Neuronal stem cell (in vitro differentiated cells): ENCODE results near the gene ZNF107.
"Not testable (repeated sequence)": the region's sequence is repeated elsewhere in the genome, so short reads cannot be mapped to it uniquely, and the experiment has no call there.

Experiments
- DNase-seq: peaks from one replicate; pipeline ENCODE4 v3.0.0-alpha.2; 2013; ENCODE audit warnings: low spot score
- H2AFZ ChIP-seq: one replicate; pipeline ENCODE4 v1.6.1; 2013; ENCODE audit warnings: mild to moderate bottlenecking, low read length, inconsistent platforms
- H2AK5ac ChIP-seq: 2 replicates; pipeline ENCODE4 v1.6.1; 2013; ENCODE audit warnings: low read depth, mild to moderate bottlenecking, inconsistent platforms, low read length, moderate library complexity, mixed read lengths
- H2BK120ac ChIP-seq: 2 replicates; pipeline ENCODE4 v1.6.1; 2013; ENCODE audit warnings: low read depth, mild to moderate bottlenecking, inconsistent platforms, low read length, moderate library complexity, mixed read lengths
- H2BK12ac ChIP-seq: one replicate; pipeline ENCODE4 v1.6.1; 2013; ENCODE audit warnings: low read length, inconsistent platforms
- H2BK15ac ChIP-seq: 2 replicates; pipeline ENCODE4 v1.6.1; 2013; ENCODE audit warnings: mild to moderate bottlenecking, low read length, inconsistent platforms, mixed read lengths
- H2BK5ac ChIP-seq: one replicate; pipeline ENCODE4 v1.6.1; 2013; ENCODE audit warnings: inconsistent platforms, mild to moderate bottlenecking, low read length, moderate library complexity
- H3K14ac ChIP-seq: one replicate; pipeline ENCODE4 v1.6.1; 2013; ENCODE audit warnings: low read length, inconsistent platforms
- H3K18ac ChIP-seq: 2 replicates; pipeline ENCODE4 v1.6.1; 2013; ENCODE audit warnings: low read length, inconsistent platforms
- H3K23ac ChIP-seq: 2 replicates; pipeline ENCODE4 v1.6.1; 2013; ENCODE audit warnings: low read depth, mild to moderate bottlenecking, mixed read lengths, low read length, inconsistent platforms; ENCODE audit not compliant: poor library complexity
- H3K27ac ChIP-seq: replicated peaks from 3 replicates; pipeline ENCODE4 v1.5.1; 2013; ENCODE audit warnings: low read length, inconsistent platforms
- H3K27me3 ChIP-seq, 3 experiments: 2 replicates each; pipeline ENCODE4 v1.6.1; 2013; ENCODE audit warnings: low read length in 3 of 3, mild to moderate bottlenecking in 2 of 3, inconsistent platforms in 1 of 3, low read depth in 1 of 3, mixed read lengths in 1 of 3, moderate library complexity in 1 of 3; ENCODE audit not compliant: control insufficient read depth in 3 of 3, insufficient read depth in 3 of 3
- H3K36me3 ChIP-seq, 2 donors: replicated peaks in 1 of 2; 2 replicates each; pipeline ENCODE4 v1.6.1; 2013; ENCODE audit warnings: low read length in 2 of 2; ENCODE audit not compliant: control insufficient read depth in 2 of 2, insufficient read depth in 2 of 2
- H3K4ac ChIP-seq: 2 replicates; pipeline ENCODE4 v1.6.1; 2013; ENCODE audit warnings: inconsistent platforms, mild to moderate bottlenecking, low read length, moderate library complexity
- H3K4me1 ChIP-seq, 2 donors: 1 replicate in 1 of 2; 2 replicates in 1 of 2; pipeline ENCODE4 v1.6.1; 2013; ENCODE audit warnings: low read length in 2 of 2, low read depth in 1 of 2; ENCODE audit not compliant: control insufficient read depth in 2 of 2, insufficient read depth in 1 of 2
- H3K4me2 ChIP-seq: one replicate; pipeline ENCODE4 v1.6.1; 2013; ENCODE audit warnings: mild to moderate bottlenecking, low read length, inconsistent platforms; ENCODE audit not compliant: insufficient read depth, poor library complexity, severe bottlenecking
- H3K4me3 ChIP-seq, 2 donors: 2 replicates each; pipeline ENCODE4 v1.5.1; 2013; ENCODE audit warnings: low read length in 2 of 2, mild to moderate bottlenecking in 2 of 2, inconsistent platforms in 1 of 2, moderate library complexity in 1 of 2
- H3K79me1 ChIP-seq: one replicate; pipeline ENCODE4 v1.6.1; 2013; ENCODE audit warnings: low read depth, mild to moderate bottlenecking, inconsistent platforms, low read length, moderate library complexity
- H3K9ac ChIP-seq: one replicate; pipeline ENCODE4 v1.6.1; 2013; ENCODE audit warnings: mild to moderate bottlenecking, low read depth, low read length, inconsistent platforms; ENCODE audit not compliant: poor library complexity
- H3K9me3 ChIP-seq, 2 donors: replicated peaks in 1 of 2; 2 replicates each; pipeline versions ENCODE3 to v1.6.1; 2013; ENCODE audit warnings: low read length in 2 of 2, mild to moderate bottlenecking in 2 of 2, inconsistent platforms in 1 of 2, low read depth in 1 of 2, mixed read lengths in 1 of 2, moderate library complexity in 1 of 2; ENCODE audit not compliant: control insufficient read depth in 2 of 2, insufficient read depth in 1 of 2
- H4K8ac ChIP-seq: one replicate; pipeline ENCODE4 v1.6.1; 2013; ENCODE audit warnings: low read depth, mild to moderate bottlenecking, inconsistent platforms, low read length, moderate library complexity
- H4K91ac ChIP-seq: one replicate; pipeline ENCODE4 v1.6.1; 2013; ENCODE audit warnings: low read length, low read depth, mild to moderate bottlenecking, inconsistent platforms; ENCODE audit not compliant: poor library complexity
- WGBS, 2 donors: extraction: QIAGEN DNeasy Blood & Tissue Kit; methylation state at CpG; one replicate each; pipeline ENCODE4 v1.1.7; 2013; ENCODE audit warnings: missing lambda C conversion rate in 2 of 2, mixed read lengths in 1 of 2; ENCODE audit not compliant: insufficient read length in 2 of 2, insufficient replicate concordance in 1 of 2; ENCODE audit errors: extremely low coverage in 2 of 2; 5-methylcytosine and 5-hydroxymethylcytosine counted together

ZNF107 gene

GRCh38 chr7:64729089-64729848, 63.3 kb downstream of the ZNF107 start:
- Histone ChIP-seq H3K18ac (no peak overlapping the region), H3K4me1 (no peaks in the 10 kb centered on the region), H3K27ac (no peak overlapping the region), H3K4me2 (no peak overlapping the region), H2BK12ac (no peak overlapping the region), H2BK120ac (no peak overlapping the region), H2AFZ (no peak overlapping the region), H3K27me3 (no peaks in the 10 kb centered on the region), H3K4ac (no peak overlapping the region), H2BK5ac (no peak overlapping the region), H3K23ac (no peak overlapping the region), H3K79me1 (no peaks in the 10 kb centered on the region), H3K14ac (no peak overlapping the region), H3K36me3 (no peaks in the 10 kb centered on the region), H3K9ac (no peak overlapping the region), H3K9me3 (peaks cover 0 to 5% of the 10 kb centered on the region in 2 donors), H3K4me3 (no peak overlapping the region), H4K8ac (no peak overlapping the region), H4K91ac (no peak overlapping the region), H2BK15ac (no peak overlapping the region), H2AK5ac (no peak overlapping the region)
- no CpG with 5 or more reads among the region's 3 CpGs for WGBS, 2 donors
- DNase-seq = no peak

DNA sequence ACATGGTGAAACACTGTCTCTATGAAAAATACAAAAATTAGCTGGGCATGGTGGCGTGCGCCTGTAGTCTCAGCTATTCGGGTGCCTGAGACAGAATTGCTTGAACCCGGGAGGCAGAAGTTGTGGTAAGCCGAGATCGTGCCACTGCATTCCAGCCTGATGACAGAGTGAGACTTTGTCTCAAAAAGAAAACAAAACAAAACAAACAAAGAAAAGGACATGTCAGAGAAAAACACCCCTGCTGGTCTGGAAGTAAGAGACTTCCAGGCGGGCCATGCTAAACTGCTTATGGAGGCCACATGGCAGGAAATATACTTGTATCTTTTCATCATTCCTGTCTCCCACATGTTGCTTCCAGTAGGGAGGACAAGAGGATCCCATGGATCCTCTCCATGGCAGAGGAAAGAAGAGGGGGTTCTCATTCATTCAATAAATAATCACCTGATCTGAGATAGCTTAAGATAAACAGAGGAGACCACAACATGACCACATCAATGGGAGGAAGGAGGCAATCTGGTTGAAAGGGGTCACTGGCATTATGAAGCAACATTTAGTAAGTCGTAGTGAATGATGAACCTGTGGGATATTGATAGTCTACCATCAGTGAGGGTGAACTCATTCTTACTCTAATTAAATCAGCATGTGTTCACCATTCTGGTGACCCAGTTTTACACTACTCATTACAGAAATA, 67.8 kb downstream of the ZNF107 start:
- Histone ChIP-seq H3K9me3 (peaks cover 0 to 7% of the 10 kb centered on the region in 2 donors), H4K8ac (peak overlapping the region; percentile 43), H3K4me1 (no peaks in the 10 kb centered on the region), H2BK5ac (no peak overlapping the region), H3K4me2 (no peak overlapping the region), H3K27ac (no peak overlapping the region), H2BK15ac (no peak overlapping the region), H3K23ac (no peak overlapping the region), H2AFZ (no peak overlapping the region), H2AK5ac (no peak overlapping the region), H3K79me1 (peaks cover 2% of the 10 kb centered on the region), H3K9ac (no peak overlapping the region), H3K36me3 (no peaks in the 10 kb centered on the region), H3K27me3 (no peaks in the 10 kb centered on the region), H3K4me3 (no peak overlapping the region), H3K4ac (no peak overlapping the region), H4K91ac (no peak overlapping the region), H2BK12ac (no peak overlapping the region), H3K18ac (no peak overlapping the region), H2BK120ac (no peak overlapping the region), H3K14ac (no peak overlapping the region)
- DNase-seq = no peak
- no CpG with 5 or more reads among the region's 8 CpGs for WGBS, 2 donors

GRCh38 chr7:64736575-64736974, 70.6 kb downstream of the ZNF107 start:
- Histone ChIP-seq H2BK120ac (no peak overlapping the region), H3K18ac (no peak overlapping the region)
- no CpG with 5 or more reads among the region's 20 CpGs for WGBS, 2 donors

GRCh38 chr7:64738403-64738802, 72.5 kb downstream of the ZNF107 start:
- not testable (repeated sequence) for H2BK15ac ChIP-seq, H4K91ac ChIP-seq, H3K36me3 ChIP-seq, H3K18ac ChIP-seq, H4K8ac ChIP-seq, H2BK5ac ChIP-seq, H3K9ac ChIP-seq, H3K27me3 ChIP-seq, H3K9me3 ChIP-seq, H3K4ac ChIP-seq, H3K4me1 ChIP-seq, H2BK12ac ChIP-seq, H3K14ac ChIP-seq, H2BK120ac ChIP-seq, H3K79me1 ChIP-seq, H2AFZ ChIP-seq, H2AK5ac ChIP-seq, DNase-seq, H3K23ac ChIP-seq, H3K27ac ChIP-seq, H3K4me3 ChIP-seq, H3K4me2 ChIP-seq
- no CpG with 5 or more reads among the region's 29 CpGs for WGBS, 2 donors

More at GRCh38 chr7:64736575-64736974, 70.6 kb downstream of the ZNF107 start:
- no peaks in the 10 kb centered on the region for H3K36me3 ChIP-seq
- no peaks in the 10 kb centered on the region for H3K4me1 ChIP-seq
- H3K23ac ChIP-seq = no peak overlapping the region
- H3K4me3 ChIP-seq = no peak overlapping the region
- no peak overlapping the region for H4K91ac ChIP-seq
- H2BK12ac ChIP-seq = no peak overlapping the region
- H2BK15ac ChIP-seq = no peak overlapping the region
- no peak overlapping the region for H2AFZ ChIP-seq
- H3K27me3 ChIP-seq = no peaks in the 10 kb centered on the region
- H3K14ac ChIP-seq = no peak overlapping the region
- H3K9me3 ChIP-seq = peaks cover 0 to 2% of the 10 kb centered on the region in 2 donors
- no peak overlapping the region for H2BK5ac ChIP-seq
- no peak for DNase-seq
- no peak overlapping the region for H4K8ac ChIP-seq
- peaks cover 2% of the 10 kb centered on the region for H3K79me1 ChIP-seq
- no peak overlapping the region for H3K4ac ChIP-seq
- H3K4me2 ChIP-seq = no peak overlapping the region
- H3K27ac ChIP-seq = no peak overlapping the region
- no peak overlapping the region for H3K9ac ChIP-seq
- no peak overlapping the region for H2AK5ac ChIP-seq
